ENCODE results near the gene REXO4. TPM values are rescaled to one million over a fixed set of nuclear protein-coding genes. Genes with fewer than 3 reads are reported as not detected.

Gene REXO4
- total and polyA plus RNA-seq, 8 donors, result 16.9 to 29.1 (median 27.6) TPM

DNA sequence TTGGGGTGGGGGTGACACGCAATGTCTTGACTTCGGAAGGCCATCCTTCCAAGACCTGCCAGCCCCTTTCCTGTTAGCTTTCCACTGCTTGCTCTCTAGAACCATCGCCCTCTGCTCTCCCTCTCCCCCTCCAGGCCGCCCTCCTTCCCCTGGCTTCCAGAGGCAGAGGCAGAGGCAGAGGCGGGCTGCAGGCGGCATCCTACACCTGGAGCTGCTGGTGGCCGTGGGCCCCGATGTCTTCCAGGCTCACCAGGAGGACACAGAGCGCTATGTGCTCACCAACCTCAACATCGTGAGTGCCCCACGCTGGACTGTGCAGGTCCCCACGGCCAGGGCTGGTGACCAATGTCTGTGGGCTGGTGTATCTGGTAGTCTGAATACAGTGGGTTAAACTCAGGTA, 6.4 kb upstream of the REXO4 start:
- Histone ChIP-seq H3K4me3 (no peak overlapping the region), H3K36me3 (no peaks in the 10 kb centered on the region), H3K27me3 (peaks cover 14 to 37% of the 10 kb centered on the region in 2 donors), H3K9me3 (no peaks in the 10 kb centered on the region), H3K27ac (no peak overlapping the region), H3K4me1 (peaks cover 0 to 9% of the 10 kb centered on the region in 2 donors)
- TF ChIP-seq, protein P1, sequence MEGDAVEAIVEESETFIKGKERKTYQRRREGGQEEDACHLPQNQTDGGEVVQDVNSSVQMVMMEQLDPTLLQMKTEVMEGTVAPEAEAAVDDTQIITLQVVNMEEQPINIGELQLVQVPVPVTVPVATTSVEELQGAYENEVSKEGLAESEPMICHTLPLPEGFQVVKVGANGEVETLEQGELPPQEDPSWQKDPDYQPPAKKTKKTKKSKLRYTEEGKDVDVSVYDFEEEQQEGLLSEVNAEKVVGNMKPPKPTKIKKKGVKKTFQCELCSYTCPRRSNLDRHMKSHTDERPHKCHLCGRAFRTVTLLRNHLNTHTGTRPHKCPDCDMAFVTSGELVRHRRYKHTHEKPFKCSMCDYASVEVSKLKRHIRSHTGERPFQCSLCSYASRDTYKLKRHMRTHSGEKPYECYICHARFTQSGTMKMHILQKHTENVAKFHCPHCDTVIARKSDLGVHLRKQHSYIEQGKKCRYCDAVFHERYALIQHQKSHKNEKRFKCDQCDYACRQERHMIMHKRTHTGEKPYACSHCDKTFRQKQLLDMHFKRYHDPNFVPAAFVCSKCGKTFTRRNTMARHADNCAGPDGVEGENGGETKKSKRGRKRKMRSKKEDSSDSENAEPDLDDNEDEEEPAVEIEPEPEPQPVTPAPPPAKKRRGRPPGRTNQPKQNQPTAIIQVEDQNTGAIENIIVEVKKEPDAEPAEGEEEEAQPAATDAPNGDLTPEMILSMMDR (IDR thresholded peaks at IDR 0.05), result no peak
- no peak for ATAC-seq
- no peak for DNase-seq
- intact Hi-C loops (cut with DNase I), result no loop called here

DNA sequence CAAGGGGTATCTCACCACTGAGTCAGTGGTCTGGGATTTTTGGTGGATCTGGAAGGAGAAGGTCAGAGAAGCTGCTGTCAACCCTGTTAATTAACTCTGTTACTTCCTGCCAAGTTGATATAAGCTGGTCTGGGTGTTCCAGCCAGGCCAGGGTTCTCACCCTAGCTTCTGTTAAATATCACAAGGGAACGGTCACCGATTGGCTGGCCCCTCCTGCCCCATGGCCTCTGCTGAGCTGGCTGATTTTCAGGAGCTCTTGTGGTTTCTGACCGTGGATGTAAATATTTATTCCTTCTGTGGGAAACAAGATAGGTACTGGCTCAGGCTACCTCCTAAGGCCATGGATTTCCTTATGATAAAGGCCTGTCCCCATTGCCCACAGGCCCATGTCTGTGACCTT, 5.4 kb upstream of the REXO4 start:
- no peaks in the 10 kb centered on the region for H3K9me3 ChIP-seq
- intact Hi-C loops (cut with DNase I), result no loop called here
- H3K27ac ChIP-seq, result no peak overlapping the region
- no peak overlapping the region for H3K4me3 ChIP-seq
- peaks cover 10 to 27% of the 10 kb centered on the region in 2 donors for H3K27me3 ChIP-seq
- H3K36me3 ChIP-seq, result no peaks in the 10 kb centered on the region
- ATAC-seq, result no peak
- TF ChIP-seq, protein P1 (IDR thresholded peaks at IDR 0.05), result no peak
- no peak for DNase-seq
- H3K4me1 ChIP-seq, result peaks cover 0 to 12% of the 10 kb centered on the region in 2 donors

DNA sequence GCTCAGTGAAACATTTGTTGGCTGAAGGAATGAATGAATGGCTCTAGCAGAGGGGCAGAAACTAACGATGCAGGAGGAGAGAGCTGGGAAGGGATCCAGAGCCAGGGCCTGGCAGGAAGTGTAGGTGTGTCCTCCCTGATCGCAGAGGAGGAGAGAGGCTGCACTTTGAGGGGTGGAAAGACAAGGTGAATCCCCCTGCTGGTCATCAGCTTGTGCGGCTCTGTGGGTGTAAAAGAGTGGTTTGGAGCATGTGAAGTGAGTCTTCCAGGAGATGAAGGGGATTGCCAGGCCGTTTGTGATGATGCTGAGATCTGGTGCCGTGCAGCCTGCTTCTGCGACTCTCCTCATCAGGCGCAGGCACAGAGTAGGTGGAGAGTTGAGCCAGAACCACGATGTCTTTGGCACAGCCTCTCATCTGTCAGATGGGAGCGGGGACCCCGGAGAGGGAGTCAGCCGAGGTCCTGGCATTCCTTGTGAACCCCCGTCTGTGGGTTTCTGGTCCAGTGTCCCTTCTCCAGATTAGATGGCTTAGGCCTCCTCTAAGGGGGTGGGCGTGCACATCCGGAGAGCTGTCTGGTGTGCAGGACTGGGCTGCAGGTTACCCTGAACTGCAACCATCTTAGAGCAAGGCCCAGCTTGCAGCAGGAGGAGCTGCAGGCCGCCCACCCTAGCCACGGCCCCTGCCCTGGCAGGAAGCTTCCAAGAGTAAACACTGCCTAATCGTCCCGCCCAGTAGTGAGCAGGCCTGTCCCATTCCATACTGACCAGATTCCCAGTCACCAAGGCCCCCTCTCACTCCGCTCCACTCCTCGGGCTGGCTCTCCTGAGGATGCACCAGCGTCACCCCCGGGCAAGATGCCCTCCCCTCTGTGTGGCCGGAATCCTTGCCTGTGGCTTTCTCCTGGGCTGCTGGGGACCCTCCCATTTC, 4.1 kb upstream of the REXO4 start, which contains the start of gene ADAMTS13:
ADAMTS13 (plus strand) TSS at position 753 of the 928 bp plus-strand sequence; CDS start at position 830, 77 bp downstream.
- Histone ChIP-seq H3K9me3 (no peaks in the 10 kb centered on the region), H3K4me3 (no peak within 1 kb of the TSS), H3K36me3 (no peaks in the 10 kb centered on the region), H3K4me1 (peaks cover under 1 to 14% of the 10 kb centered on the region in 2 donors), H3K27ac (no peak within 1 kb of the TSS), H3K27me3 (peaks cover 0 to 14% of the 10 kb centered on the region in 2 donors)
- TF ChIP-seq, protein P1 (IDR thresholded peaks at IDR 0.05), result no peak
- no peak for DNase-seq
- intact Hi-C loops (cut with DNase I), result no loop called here
- no peak for ATAC-seq

DNA sequence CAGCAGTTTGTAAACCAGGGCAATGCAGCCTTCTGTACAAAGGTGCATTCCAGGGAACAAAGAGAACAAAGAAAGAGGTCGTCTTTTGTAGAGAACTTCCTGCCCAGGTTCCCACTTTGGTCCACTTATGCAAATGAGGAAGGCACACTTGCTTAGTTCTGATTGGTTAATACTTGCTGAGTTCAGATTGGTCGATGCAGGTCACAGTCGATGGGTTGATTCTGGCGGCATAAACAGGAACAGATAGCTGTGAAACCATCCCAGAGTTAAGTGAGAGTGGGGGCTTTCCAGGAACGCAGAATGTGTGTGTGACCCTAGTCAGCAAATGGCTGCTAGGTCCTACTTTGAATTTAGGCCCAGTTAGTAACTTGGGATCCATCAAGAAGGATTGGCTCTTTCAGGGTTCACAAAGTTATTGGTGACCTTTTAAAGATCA, 2.6 kb upstream of the REXO4 start:
- H3K4me3 ChIP-seq, result no peak overlapping the region
- no peak for DNase-seq
- no peak for ATAC-seq
- H3K4me1 ChIP-seq, result peaks cover 7 to 29% of the 10 kb centered on the region in 2 donors
- H3K27ac ChIP-seq, result no peak overlapping the region
- H3K36me3 ChIP-seq, result peaks cover 0 to 1% of the 10 kb centered on the region in 2 donors
- no peaks in the 10 kb centered on the region for H3K9me3 ChIP-seq
- intact Hi-C loops (cut with DNase I), result no loop called here
- TF ChIP-seq, protein P1 (IDR thresholded peaks at IDR 0.05), result no peak
- H3K27me3 ChIP-seq, result no peaks in the 10 kb centered on the region

DNA sequence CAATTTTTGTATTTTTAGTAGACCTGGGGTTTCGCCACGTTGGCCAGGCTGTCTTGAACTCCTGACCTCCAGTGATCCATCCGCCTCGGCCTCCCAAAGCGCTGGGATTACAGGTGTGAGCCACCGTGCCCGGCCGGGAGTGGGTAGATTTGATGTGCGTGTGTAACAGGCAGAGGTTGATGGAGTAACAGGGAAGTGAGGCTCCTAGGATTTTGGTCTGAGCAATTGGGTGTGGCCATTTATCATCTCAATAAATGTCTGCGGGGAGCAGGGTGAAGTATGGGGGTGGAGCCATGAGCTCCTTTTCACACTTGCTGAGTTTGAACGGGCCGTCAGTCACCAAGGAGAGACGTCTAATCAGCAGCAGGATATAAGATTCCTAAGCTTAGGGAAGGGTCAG, 1.2 kb upstream of the REXO4 start:
- no peaks in the 10 kb centered on the region for H3K27me3 ChIP-seq
- intact Hi-C loops (cut with DNase I), result no loop called here
- TF ChIP-seq, protein P1 (IDR thresholded peaks at IDR 0.05), result no peak
- H3K36me3 ChIP-seq, result peaks cover 0 to 15% of the 10 kb centered on the region in 2 donors
- DNase-seq, result no peak
- H3K4me3 ChIP-seq, result peak overlapping the region in 1 of 2 donors; percentile 85
- no peak overlapping the region for H3K27ac ChIP-seq
- peaks cover 7 to 31% of the 10 kb centered on the region in 2 donors for H3K4me1 ChIP-seq
- no peaks in the 10 kb centered on the region for H3K9me3 ChIP-seq
- ATAC-seq, result no peak
